ENCODE measurements around the gene HLA-DQA2. TPM values are rescaled to one million over a fixed set of nuclear protein-coding genes. Genes with fewer than 3 reads are reported as not detected.
"Not testable (repeated sequence)": the region's sequence is repeated elsewhere in the genome, so short reads cannot be mapped to it uniquely, and the experiment has no call there.

HLA-DQA2 gene
- 1 to 10 TPM; 1.1 to 3.5 TPM for total RNA-seq
- long read RNA-seq, result 0 reads

DNA sequence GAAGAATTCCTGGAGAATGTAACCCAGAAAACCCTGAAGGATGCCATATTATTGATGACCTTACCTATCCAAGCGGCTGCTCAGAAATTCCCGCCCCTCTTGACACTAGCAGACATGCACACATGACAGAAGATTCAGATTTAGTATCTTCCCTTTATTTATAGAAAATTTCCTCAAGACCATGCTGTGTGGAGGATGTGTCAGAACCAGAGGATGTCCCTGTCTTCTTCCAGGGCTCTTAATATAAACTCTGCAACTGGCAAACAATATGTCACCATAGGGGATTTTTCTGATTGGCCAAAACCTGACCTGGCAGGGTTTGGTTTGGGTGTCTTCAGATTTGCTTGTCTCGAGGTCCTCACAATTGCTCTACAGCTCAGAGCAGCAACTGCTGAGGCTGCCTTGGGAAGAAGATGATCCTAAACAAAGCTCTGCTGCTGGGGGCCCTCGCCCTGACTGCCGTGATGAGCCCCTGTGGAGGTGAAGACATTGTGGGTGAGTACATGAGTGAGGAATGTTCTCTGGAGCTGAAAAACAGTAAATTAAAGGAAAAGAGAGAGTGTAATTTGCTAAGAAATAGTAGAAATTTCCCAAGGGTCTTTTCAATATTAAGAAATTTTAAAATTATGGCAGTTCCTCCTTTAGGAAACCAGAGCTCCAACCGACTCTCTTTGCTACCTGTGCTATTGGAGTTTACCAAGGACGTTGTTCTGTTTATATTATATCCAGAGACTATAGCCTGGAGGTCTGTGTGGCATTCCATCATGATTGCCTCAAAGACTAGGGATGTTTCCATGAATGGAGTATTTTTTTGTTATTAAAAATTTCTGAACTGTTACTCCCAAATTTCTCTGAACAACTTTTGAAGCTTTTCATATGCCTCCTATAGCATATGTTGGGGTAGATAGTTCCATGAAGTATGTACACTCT lies at the start of gene HLA-DQA2:
TSS of gene HLA-DQA2 (plus strand) at position 361 of the 930 bp plus-strand sequence. CDS start at position 414, 53 bp downstream.
- ATAC-seq (no peak), DNase-seq (no peak)
- intact Hi-C loops (cut with DNase I), result no loop called here

DNA sequence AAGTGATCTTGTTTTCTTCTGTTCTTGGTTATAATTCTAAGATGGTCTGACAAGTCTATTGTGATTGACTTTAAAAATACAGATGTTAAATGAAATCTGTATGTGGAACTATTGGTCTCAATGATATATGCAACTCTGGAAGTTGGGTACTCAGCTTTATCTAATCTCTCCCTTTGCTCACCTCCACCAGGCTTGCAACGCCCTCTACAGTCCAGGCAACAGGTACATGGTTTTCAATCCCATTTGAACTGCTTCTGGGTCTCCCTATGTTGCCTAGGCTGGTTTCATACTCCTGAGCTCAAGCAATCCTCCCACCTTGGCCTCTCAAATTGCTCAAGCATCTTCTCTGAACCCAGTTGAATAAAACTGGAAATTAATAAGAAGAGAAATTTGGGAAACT lies 49.2 kb upstream of the HLA-DQA2 start:
- peak; percentile 22 for DNase-seq
- no peak for ATAC-seq
- intact Hi-C loops (cut with DNase I), result loop anchor here in 1 of 2 donors (10.0 kb wide), 1 partner anchor 447 kb away; no protein-coding TSS in a partner anchor

DNA sequence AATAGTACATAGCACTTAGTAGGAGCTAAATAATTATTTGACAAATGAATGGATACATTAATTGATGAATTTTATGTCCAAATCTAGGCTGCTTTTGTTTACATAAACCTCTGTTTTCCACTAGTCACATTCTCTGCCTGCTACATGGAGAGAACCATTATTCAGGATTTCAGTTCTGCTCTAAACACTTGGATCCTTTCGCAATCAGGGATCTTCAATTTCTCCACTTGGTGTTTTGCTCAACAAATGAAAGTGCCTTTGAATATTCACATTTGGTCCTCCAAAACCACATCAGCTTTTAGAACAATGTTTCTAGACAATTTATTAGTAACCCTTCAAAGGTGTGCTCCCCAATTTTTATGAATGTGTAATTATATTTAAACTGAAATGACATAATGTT lies 44.2 kb upstream of the HLA-DQA2 start:
- intact Hi-C loops (cut with DNase I), result loop anchor here (5.0 to 10.0 kb wide), 2 partner anchors 265 to 452 kb away; no protein-coding TSS in a partner anchor
- no peak for DNase-seq
- no peak for ATAC-seq

DNA sequence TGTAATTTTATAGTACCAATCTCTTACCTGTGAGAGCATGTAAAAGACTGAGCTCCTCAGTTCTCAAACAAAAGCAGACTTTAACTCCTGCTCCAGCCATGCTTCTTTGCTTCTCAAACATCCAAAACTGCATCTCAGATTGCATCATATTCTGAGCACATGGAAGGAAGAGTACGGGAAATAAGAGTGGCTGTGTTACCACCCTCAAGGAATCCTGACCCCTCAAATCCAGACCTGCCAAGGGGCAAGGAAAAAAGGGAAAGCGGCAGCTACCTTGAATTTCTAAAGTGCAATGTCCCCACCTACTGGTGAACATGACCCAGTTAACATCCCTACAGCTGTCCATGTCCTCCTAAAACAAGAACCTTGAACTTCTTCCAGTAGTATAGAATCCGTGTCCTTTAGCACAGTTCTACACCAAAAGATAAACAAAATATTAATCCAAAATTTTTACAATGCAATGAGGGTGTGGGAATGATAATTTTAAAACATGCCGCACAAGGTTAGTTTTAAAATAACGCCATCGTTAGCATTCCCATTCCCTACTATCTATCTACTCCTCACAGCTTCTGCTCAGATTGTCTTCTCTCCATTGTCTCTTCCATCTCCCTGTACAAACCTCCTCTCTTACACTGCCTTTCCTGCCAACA lies 40.7 kb upstream of the HLA-DQA2 start:
- peak; percentile 18 for DNase-seq
- ATAC-seq, result peak; percentile 78 to 81
- intact Hi-C loops (cut with DNase I), result loop anchor here (2.0 to 5.0 kb wide), 4 partner anchors 87 to 286 kb away; no protein-coding TSS in a partner anchor

DNA sequence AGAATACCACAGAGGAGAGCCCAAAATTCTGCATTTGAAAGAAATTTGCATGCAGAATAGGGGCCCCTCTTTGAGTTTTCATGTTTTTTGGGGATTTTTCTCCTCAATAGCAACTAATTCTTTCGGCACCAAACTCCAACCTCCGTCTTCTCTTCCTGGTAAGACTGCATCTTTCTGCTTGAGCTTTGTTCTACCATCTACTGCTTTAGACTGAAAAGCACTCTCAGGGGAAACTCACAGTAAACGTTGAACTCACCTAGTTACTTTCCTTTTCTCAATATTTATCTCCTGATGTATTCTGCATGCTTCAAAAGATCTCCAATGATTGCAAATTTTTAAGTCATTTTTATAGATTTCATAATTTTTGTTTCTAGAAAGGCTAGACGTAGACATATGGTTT lies 37.8 kb upstream of the HLA-DQA2 start:
- DNase-seq (no peak), ATAC-seq (no peak)
- intact Hi-C loops (cut with DNase I), result loop anchor here (5.0 kb wide), 3 partner anchors 84 to 286 kb away; no protein-coding TSS in a partner anchor

DNA sequence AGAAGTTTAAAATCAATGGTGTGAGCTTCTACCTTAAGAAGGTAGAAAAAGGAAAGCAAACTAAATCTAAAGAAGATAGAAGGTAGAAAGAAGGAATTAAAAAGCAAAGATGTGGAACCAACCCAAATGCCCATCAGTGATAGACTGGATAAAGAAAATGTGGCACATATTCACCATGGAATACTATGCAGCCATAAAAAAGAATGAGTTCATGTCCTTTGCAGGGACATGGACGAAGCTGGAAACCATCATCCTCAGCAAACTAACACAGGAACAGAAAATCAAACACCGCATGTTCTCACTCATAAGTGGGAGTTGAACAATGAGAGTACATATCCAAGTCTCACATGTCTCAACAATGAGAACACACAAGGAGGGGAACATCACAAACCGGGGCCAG lies 36.0 kb upstream of the HLA-DQA2 start:
- DNase-seq; intact Hi-C loops (cut with DNase I); ATAC-seq: not testable (repeated sequence)

DNA sequence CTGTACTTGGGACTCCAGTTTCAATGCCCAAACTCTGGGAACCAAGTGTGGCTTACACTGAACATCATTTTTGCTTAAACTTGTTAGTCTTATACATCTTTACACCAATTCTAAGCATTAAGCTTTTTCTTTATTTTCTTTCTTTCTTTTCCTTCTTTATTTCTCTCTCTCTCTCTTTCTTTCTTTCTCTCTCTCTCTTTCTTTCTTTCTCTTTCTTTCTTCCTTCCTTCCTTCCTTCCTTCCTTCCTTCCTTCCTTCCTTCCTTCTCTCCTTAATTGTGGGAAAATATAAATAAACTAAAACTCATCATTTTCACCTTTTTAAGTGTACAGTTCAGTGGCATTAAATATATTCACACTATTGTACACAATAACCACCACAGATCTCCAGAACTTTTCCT lies 31.6 kb upstream of the HLA-DQA2 start:
- ATAC-seq (no peak), DNase-seq (no peak)
- intact Hi-C loops (cut with DNase I), result no loop called here

DNA sequence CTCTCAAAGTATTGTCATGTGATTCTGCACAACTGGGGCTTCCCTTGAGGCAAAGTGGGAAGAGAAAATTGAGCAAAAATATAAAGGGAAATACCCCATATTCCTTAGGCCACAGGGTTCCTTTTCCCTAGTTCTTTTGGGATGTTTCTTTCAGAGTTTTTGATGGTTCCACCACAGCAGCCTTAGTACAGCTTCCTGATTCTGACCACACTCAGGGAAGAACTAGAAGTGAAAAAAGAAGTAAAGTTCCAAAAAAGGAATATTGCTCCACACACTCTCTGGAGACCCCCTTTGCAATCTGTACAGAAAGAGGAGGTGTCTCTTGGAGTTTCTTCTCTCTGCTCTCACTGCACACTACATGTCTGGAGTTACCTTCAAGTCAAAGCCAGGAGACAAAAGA lies 27.9 kb upstream of the HLA-DQA2 start:
- ATAC-seq, result no peak
- DNase-seq, result no peak
- intact Hi-C loops (cut with DNase I), result no loop called here

DNA sequence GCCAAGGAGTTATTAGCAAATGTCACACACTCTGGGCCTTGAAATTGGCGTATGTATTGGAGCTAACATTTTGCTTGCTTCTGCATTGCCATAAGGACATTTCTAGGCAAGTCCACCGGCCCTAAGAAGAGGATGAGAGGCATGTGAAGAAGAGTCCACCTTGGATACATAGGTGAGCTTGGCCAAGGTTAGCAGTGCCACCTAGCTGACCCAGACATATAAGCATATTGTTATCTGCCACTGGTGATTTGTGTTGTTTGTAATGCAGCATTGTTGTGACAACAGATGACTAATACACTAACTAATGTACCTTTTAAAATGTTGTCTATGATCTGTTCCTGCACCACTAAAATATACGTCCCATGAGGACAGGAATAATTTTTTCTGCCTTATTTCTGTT lies 24.8 kb upstream of the HLA-DQA2 start:
- DNase-seq (no peak), ATAC-seq (no peak)
- intact Hi-C loops (cut with DNase I), result no loop called here

DNA sequence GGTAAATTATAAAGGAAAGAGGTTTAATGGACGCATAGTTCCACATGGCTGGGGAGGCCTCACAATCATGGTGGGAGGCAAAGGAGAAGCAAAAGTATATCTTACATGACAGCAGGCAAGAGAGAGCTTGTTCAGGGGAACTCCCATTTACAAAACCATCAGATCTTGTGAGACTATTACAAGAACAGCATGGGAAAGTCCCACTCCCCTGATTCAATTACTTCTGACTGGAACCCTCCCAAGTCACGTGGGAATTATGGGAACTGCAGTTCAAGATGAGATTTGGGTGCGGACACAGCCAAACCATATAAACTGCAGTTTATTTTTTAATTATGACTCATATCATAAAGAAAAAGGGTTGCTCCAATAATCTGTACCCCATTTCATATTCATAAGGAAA lies 22.3 kb upstream of the HLA-DQA2 start:
- no peak for ATAC-seq

DNA sequence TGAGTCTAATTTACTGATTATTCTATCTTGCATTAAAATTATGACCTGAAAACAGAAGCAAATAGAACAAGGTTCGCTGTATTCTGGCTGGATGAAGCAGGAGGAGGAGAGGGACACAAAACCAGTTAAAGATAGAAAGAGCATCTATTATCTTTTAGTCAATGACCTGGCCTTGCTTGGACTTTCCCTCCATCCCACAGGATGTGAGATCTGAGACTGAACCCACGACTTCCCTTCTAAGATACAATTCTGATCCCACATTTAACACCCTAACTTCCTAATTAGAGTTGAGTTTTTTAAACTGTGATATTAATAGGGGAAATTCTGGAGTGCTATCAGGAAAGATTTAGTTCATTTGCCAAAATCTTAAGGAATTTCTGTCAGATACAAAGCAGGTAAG lies 3.1 kb upstream of the HLA-DQA2 start:
- no peak for DNase-seq
- intact Hi-C loops (cut with DNase I), result no loop called here
- no peak for ATAC-seq

More for the DNA sequence above, 22.3 kb upstream of the HLA-DQA2 start:
- DNase-seq, result no peak
- intact Hi-C loops (cut with DNase I), result no loop called here

DNA sequence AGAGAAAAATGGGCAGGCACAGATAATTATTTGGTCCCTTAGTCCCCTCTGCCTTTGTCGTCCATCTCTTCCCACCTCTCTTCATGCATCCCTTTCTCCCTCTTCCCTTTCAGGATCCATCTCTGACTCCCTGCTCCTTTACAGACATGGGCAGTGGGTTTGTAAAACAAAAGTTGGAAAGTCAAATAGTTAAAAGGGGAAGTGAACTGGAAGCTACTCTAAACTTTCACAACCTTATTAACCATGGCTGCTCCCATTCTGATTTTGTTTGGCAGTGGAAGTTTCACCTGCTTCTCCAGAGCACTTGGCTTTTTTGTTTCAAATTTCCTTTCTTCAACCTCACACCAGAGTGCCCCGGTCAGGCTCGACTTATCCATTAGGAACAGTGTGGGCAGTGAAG lies 1.2 kb downstream of the HLA-DQA2 start:
- intact Hi-C loops (cut with DNase I), result no loop called here

DNA sequence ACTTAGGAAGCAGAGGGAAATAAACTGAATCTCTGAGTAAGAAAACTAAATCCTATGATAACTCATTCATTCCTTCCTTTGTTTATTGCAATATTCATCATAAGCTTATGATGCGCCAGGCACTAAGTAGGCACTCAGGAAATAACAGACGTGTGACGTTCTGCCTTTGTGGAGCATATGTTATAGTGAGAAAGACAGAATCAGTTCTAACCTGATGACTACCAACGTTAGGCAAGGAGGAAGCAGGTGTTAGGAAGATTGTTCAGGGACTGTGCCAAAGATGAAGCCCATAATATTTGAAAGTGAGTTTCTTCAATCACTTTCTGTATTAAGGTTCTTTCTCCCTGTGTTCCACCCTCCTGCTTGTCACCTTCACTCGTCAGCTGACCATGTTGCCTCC lies 3.6 kb downstream of the HLA-DQA2 start:
- intact Hi-C loops (cut with DNase I), result no loop called here
- no peak for ATAC-seq
- DNase-seq, result no peak

More for the DNA sequence above, 1.2 kb downstream of the HLA-DQA2 start:
- ATAC-seq, result no peak
- DNase-seq, result no peak

DNA sequence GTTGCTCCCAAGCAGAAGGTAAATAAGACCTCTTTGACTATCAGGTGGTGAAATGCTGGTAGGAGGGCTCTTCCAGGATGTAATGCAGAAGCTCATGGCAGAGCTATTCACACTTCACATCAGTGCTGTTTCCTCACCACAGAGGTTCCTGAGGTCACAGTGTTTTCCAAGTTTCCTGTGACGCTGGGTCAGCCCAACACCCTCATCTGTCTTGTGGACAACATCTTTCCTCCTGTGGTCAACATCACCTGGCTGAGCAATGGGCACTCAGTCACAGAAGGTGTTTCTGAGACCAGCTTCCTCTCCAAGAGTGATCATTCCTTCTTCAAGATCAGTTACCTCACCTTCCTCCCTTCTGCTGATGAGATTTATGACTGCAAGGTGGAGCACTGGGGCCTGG lies 4.5 kb downstream of the HLA-DQA2 start:
- ATAC-seq; intact Hi-C loops (cut with DNase I): not testable (repeated sequence)

DNA sequence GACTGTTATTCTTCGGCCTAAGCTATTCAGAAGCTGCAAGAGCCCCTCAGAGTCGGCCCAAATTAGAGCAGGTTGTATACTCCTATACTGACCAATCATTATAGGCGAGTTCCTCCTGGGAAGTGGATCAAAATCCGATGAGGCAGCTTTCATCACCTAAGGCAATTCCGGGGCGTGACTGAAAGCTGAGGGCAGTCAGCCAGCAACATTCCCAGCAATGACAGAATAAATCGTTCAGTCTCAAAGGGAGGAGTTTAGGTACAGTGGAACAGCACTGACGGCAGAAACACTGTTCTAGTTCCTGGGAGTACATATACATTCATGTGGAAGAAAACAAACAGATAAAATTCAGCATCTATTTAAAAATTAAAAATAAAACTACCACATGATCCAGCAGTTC lies 11.4 kb downstream of the HLA-DQA2 start:
- ATAC-seq, result peak in 1 of 2 donors; percentile 60
- DNase-seq, result no peak
- intact Hi-C loops (cut with DNase I), result no loop called here

More for the DNA sequence above, 4.5 kb downstream of the HLA-DQA2 start:
- DNase-seq, result not testable (repeated sequence)

DNA sequence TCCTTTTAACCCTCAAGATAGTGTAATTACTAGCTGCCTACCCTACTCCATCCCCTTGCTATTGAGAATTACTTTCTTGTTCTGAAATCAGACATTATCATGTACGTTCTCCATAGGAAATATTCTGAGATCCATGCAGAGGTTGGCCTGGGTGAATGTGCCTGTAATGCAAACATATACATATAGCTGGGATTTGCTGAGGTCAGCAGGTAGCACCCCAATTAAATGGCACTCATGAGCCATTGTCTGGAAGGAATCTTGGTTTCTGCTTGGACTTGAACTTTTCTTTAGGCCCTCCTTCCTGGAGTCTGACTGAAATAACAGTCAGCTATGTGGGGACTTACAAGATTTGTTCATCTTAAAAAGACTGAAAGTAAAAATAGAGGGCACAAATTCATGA lies 18.5 kb downstream of the HLA-DQA2 start:
- no peak for ATAC-seq
- DNase-seq, result no peak
- intact Hi-C loops (cut with DNase I), result loop anchor here in 1 of 2 donors (5.0 kb wide), 1 partner anchor 92 kb away; the partner anchor contains the start of gene HLA-DQB1

DNA sequence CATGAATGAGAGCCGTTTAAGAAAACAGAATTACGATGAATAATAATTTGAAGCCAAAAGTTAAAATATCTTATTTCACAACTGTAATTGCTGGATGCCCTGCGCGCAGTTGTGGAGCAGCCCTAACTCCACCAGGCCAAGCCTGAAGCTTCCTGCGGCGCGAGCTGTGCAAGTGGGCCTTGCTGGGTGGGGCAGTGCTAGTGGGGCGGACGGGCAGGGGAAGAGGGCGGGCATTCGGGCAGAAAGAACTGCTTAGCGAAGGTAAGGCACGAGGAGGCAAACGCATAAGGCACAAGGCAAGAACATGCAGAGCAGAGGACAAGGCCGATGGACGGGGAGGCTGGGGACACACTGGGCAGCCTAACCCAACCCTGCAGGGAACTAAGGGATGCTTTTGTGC lies 19.9 kb downstream of the HLA-DQA2 start:
- intact Hi-C loops (cut with DNase I), result loop anchor here in 1 of 2 donors (5.0 kb wide), 1 partner anchor 94 kb away; the partner anchor contains the start of gene HLA-DQB1
- DNase-seq (no peak), ATAC-seq (no peak)

DNA sequence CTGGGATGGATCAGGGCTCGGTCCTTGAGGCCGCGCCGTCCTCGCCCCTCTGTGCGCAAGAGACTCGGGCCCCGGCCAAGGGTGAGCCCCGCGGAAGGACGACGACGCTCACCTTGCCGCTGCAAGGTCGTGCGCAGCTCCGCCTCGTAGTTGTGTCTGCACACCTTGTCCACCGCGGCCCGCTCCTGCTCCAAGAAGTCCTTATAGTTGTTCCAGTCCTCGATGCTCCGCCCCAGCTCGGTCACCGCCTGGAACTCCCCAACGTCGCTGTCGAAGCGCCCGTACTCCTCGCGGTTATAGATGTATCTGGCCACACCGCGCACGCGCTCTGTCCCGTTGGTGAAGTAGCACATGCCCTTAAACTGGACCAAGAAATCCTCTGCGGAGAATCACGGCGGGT lies 20.4 kb downstream of the HLA-DQA2 start:
- intact Hi-C loops (cut with DNase I), result loop anchor here in 1 of 2 donors (5.0 kb wide), 1 partner anchor 94 kb away; the partner anchor contains the start of gene HLA-DQB1
- ATAC-seq (no peak), DNase-seq (no peak)

DNA sequence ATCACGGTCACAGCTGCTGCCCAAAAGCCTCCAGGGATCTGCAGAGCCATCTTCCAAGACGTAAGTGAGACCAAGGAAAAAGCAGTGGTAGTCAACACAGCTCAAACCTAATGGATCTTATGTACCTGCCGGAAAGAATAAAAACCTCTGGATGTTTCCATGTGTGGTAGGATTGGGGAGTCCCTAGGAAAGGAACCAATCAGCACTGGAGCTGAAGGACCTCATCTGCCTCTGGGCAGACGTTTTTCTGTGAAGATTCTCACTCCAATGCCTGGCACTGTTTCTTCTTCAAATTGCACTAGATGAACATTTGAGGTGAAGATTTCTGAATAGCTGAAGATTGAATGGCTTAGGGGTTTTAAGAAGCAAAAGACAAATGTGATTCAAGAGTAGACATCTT lies 22.2 kb downstream of the HLA-DQA2 start, which contains the start of gene HLA-DQB2:
TSS of gene HLA-DQB2 (minus strand) at position 112 of the 400 bp plus-strand sequence. CDS start at position 50, 62 bp downstream.
- DNase-seq, result no peak
- no peak for ATAC-seq
- intact Hi-C loops (cut with DNase I), result loop anchor here in 1 of 2 donors (5.0 kb wide), 1 partner anchor 96 kb away; the partner anchor contains the start of gene HLA-DQB1

Data from left cardiac atrium (tissue), 4 donors.